Measurements from ENCODE around the gene ADAMTS20. TPM values are rescaled to one million over a fixed set of nuclear protein-coding genes. Genes with fewer than 3 reads are reported as not detected.

ADAMTS20 gene
- total RNA-seq, 1 donor from 2014 or later, result not detected

- no peak for TF ChIP-seq CTCF (IDR thresholded peaks at IDR 0.05)
- Histone ChIP-seq H3K27ac (no peak overlapping the region), H3K9me3 (no peaks in the 10 kb centered on the region), H3K27me3 (no peaks in the 10 kb centered on the region), H3K4me1 (no peaks in the 10 kb centered on the region), H3K36me3 (no peaks in the 10 kb centered on the region), H3K4me3 (no peak overlapping the region)
- DNase-seq (ENCODE audit: low spot score in 2 of 2), result no peak
- intact Hi-C loops (cut with DNase I), result no loop called here
Observed at GRCh38 chr12:43392116-43392515, 159.9 kb downstream of the ADAMTS20 start.

- Histone ChIP-seq H3K27me3 (no peaks in the 10 kb centered on the region), H3K9me3 (peaks cover 0 to 11% of the 10 kb centered on the region in 2 donors), H3K36me3 (no peaks in the 10 kb centered on the region), H3K4me3 (no peak overlapping the region), H3K27ac (no peak overlapping the region), H3K4me1 (no peaks in the 10 kb centered on the region)
- intact Hi-C loops (cut with DNase I), result no loop called here
- no peak for TF ChIP-seq CTCF (IDR thresholded peaks at IDR 0.05)
- DNase-seq (ENCODE audit: low spot score in 2 of 2), result no peak
Observed at GRCh38 chr12:43381879-43382278, 170.1 kb downstream of the ADAMTS20 start.

GRCh38 chr12:43378448-43378847, 173.6 kb downstream of the ADAMTS20 start:
- H3K36me3 ChIP-seq, result no peaks in the 10 kb centered on the region
- no peak for TF ChIP-seq CTCF (IDR thresholded peaks at IDR 0.05)
- no peak for DNase-seq (ENCODE audit: low spot score in 2 of 2)
- intact Hi-C loops (cut with DNase I), result no loop called here
- H3K27me3 ChIP-seq, result no peaks in the 10 kb centered on the region
- peaks cover 0 to 11% of the 10 kb centered on the region in 2 donors for H3K9me3 ChIP-seq
- H3K4me3 ChIP-seq, result no peak overlapping the region
- H3K4me1 ChIP-seq, result no peaks in the 10 kb centered on the region
- no peak overlapping the region for H3K27ac ChIP-seq

- Histone ChIP-seq H3K4me3 (no peak overlapping the region), H3K27ac (no peak overlapping the region), H3K9me3 (no peaks in the 10 kb centered on the region), H3K27me3 (no peaks in the 10 kb centered on the region), H3K4me1 (no peaks in the 10 kb centered on the region), H3K36me3 (no peaks in the 10 kb centered on the region)
- no peak for DNase-seq (ENCODE audit: low spot score in 2 of 2)
- no peak for TF ChIP-seq CTCF (IDR thresholded peaks at IDR 0.05)
- intact Hi-C loops (cut with DNase I), result no loop called here
Observed at GRCh38 chr12:43370263-43370662, 181.7 kb downstream of the ADAMTS20 start.

DNA sequence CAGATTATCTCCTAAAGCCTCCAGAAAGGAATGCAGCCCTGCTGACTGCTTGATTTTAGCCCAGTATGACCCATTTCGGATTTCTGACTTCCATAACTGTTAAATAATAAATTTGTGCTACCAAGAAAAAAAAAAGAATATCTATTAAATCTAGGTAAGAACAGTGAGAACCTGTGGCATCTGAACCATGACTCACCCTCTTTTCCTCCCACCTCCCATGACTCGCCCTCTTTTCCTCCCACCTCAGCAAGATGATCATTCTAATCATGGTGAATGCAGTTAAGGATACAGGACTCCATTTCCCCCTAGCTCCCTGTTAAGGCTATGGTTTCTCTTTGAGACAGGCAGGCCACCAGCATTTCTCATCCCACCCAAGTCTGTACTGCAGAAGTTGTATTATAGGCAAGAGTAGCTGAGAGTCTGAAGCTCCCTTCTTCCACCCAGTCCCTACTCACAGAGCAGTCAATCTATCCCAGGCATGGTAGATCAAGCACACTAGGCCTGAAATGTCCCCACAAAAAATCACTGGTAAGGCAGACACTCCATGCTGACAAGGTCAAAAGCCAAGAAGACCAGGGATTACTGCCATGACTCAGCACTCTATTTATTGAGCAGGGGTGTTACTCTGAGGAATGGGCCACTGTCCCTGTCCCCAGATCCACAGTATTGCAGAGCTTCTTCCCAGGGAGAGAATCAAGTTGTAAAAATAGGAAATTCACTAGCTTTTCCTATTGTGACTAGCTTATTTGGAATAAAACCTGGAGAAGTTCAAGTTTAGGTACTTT, 188.9 kb downstream of the ADAMTS20 start:
- Histone ChIP-seq H3K27ac (no peak overlapping the region), H3K4me1 (no peaks in the 10 kb centered on the region), H3K9me3 (no peaks in the 10 kb centered on the region), H3K27me3 (no peaks in the 10 kb centered on the region), H3K36me3 (no peaks in the 10 kb centered on the region), H3K4me3 (no peak overlapping the region)
- TF ChIP-seq CTCF (IDR thresholded peaks at IDR 0.05), result no peak
- intact Hi-C loops (cut with DNase I), result no loop called here
- DNase-seq (ENCODE audit: low spot score in 2 of 2), result no peak
